Activated CD4-positive, alpha-beta T cell treated with anti-CD3 and anti-CD28 coated beads for 4 hours (primary cell): Measurements from ENCODE around the gene CCR5.
"Not testable (repeated sequence)": the region's sequence is repeated elsewhere in the genome, so short reads cannot be mapped to it uniquely, and the experiment has no call there.

Source experiments
- DNase-seq, 2 donors: peaks; one replicate each; pipeline ENCODE4 v3.0.0-alpha.2; 2020

CCR5 gene

DNA sequence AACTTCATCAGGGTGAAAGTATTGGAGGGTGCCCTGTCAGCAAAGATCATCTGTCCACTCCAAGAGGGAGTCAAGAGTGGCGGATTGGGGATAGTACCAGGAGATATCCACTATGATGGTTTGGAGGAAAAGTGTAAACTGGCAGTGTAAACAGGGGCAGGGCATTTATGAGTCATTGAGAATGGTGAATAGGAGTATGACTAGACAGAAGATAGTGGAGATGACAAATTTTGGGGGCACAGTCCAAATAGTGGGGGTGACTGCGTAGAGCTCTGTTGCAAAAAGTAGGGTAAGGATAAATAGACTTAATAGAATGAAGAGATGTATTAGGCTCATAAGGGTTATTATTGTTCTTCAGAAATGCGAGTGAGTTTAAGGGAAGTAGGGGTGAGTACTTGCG lies 18.1 kb downstream of the CCR5 start:
- DNase-seq, result not testable (repeated sequence)

DNA sequence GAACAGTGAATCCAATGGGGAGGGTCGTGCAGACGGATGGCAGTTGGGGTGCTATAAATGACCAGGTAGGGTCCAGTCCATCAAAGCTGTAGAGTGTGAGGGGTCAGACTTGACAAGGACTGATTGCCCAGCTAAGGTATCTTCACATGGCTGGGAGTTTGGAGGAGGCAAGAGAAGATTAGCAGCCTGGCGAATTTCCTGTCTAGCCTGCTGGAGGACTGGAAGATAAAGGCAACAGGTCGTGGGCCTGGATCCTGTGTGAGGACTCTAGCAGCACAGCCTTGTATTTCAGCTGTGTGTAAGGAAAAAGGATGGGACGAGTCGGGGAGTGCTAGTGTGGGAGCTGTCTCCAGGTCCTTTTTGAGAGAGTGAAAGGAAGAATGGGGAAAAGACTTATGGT lies 18.6 kb downstream of the CCR5 start:
- DNase-seq, result no peak

DNA sequence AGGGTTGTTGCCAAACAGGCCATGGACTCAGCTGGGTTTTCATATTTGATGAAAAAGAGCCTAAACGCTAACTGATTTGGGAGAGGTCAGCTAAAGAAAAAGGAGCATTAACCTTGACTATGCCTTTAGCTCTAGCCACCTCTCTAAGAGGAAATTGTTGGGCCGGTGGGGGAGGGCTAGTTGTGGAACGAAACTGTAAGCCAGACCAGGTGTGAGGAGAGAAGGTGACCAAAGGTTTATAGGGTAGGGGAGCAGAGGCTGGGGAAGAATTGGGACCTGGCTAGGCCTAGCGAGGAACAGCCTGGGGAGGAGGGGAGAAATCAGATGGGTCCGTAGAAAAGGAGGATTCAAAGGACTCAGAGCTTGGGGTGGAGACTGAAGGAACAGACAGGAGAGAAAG lies 20.8 kb downstream of the CCR5 start:
- DNase-seq, result not testable (repeated sequence)

DNA sequence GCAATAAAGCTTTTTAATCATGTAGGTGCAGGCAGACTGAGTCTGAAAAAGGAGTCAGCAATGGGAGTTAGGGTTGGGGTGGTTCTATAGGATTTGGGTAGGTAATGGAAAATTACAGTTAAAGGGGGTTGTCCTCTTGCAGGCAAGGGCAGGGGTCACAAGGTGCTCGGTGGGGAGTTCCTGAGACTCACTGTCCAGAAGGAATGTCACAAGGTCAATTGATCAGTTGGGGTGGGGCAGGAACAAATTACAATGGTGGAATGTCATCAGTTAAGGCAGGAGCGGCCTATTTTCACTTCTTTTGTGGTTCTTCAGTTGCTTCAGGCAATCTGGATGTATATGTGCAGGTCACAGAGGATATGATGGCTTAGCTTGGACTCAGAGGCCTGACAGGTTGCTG lies 22.3 kb downstream of the CCR5 start:
- DNase-seq, result no peak

DNA sequence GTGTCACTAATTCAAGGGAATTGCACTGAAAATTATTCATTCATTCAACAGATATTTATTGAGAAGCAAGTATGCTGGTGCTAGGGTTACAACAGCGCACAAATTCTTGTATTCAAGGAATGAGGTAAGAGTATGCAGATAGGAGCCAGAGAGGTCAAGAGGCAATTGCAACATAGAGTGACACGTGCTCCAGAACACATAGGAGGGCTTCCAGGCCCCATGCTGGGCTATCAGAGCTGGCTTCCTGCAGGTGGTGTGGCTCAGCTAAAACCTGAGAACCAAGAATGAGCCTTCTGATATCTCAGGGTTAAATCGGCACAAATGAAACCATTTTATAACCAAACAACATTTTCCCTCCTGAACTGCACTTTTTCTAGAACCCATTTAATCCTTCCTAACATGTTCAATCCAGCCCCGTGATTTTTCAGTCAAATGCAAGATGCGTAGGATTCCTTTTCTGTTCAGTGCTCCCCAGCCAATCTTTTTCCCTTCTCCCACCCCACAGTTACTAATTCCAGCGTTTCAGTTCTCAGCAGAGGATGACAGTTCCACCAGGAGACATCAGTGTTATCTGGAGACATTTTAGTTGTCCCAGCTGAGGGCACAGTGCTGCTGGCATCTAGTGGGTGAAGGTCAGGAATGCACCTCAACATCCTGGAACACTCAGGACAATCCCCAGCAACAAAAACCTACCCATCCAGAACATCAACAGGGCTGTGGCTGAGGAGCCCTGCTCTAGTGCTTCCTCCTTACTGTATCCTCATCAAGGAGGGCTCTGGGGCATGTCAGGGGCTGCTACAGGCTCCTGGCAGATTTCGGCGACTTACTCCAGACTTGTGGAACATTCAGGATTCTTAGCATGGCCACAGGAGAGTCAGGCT lies 23.0 kb downstream of the CCR5 start:
- no peak for DNase-seq

DNA sequence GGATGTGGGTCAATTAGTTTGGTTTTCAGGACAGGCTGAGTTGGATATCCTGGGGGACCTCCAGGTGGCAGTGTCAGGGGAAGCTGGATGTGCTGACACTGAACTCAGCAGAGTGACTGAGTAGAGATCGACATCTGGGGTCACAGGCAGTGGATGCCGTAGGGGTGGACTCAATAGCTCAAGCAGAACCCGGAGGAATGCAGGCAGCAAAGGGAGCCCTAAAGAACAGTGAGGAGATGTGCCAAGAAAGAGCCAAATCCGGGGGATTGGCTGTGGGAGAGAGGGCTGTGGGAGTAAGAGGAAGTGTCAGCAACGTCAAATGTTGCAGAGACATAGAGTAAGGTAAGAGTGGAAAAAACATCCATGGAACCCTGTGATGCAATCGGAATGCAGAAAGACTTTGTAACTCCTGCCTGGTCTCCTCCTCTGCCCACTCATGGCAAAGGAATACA lies 24.5 kb downstream of the CCR5 start:
- no peak for DNase-seq

DNA sequence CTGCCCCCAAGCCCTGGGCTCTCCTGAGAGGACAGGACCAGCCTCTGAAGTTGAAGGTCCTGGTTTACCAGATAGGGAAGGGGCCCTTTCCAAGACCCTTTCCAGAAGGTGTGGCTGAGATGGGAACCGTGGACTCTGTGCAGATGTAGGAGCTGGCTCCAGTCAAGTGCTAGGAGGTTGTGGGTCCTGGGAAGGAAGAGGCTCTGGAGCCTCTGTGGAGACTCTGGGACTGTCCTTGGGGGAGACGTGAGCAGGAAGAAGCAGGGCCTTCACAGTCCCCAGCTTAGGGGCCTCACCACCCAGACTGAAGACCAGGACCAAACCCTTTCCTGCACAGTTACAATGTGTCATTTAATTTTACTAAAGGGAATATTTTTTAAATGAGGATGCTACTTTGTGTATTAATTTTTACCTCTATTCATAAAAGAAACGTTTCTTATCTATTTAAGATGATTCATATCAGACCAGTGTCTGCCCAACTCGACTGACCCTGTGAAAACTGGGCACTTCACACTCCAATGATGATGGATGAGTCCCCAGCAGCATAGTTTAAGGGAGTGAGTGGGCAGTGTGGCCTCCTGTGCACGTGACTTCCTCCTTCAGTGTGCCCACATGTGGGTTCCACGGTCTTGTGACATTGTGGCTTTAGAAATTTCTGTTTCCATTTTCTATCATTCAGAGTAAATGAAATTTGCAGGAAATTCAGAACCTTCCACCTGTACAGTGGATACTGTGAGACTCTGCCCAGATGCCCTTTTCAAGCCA lies 25.2 kb downstream of the CCR5 start:
- no peak for DNase-seq

DNA sequence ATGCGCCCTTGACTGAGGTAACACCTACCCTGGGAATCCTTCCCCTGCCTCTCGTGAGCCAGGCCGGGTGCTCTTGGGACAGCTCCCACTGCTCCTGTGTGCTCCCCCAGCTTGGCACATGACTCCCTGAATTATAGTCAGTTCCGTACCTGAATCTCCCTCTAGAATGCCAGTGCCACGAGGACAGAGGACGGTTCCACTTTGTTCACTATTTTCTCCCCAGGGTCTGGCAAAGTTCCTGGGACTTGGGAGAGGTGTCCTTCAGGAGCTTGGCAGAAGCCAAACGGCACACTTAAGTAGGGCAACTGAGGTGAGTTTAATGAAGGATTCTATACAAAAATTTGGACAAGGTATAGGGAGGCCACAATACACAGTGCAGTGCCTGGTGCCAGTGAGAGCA lies 26.4 kb downstream of the CCR5 start:
- no peak for DNase-seq

DNA sequence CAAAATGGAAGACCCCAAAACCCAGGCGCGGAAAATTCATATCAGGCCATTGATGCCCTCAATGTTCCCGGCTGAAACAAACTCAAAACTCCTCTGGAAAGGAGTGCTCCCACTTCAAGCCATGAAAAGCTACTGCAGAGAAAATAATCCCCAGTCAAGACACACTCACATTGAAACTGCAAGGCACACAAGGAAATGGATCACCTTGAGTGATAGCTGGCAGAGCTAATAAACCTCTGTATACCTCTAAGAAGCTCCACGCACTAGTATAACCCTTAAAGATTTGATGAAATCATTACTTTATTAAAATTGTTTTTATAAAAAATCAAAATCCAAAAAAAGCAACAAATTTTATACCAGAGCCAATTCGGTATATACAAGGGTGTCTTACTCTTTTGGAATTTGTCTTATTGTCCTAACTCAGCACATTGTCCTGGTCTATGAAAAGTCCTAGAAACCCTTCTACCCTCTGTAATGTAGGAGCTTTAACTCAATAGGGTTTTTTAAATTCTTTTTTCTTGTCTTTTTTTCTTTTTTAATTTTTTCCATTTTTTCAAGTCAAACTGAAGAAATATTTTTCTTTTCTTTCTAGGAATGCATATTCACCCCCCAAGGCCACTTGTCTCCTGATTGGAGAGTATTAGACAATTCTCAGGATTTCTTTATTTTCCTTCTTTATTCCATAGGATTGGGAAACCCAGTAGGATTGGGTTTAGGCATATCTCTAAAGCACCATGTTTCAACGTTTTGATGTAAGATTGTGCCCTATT lies 27.6 kb downstream of the CCR5 start:
- DNase-seq, result no peak

DNA sequence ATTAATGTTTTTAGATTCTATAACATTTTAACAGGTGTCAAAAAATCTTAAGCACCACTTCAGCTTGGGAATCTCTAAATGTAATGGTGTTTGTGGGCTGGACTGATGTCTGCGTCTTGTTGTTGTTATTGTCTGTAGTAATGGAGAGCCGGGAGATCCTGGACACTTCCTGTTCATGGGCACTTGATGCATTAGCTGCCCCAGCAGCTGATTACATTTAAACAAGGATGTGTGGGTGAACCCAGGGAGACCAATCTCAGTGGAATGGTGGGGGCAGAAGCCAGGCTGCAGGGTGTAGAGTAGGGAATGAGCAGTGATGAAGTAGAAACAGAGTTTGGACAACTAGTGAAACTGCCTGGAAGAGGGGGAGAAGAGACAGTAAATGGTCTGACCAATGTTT lies 28.4 kb downstream of the CCR5 start:
- DNase-seq, result no peak

DNA sequence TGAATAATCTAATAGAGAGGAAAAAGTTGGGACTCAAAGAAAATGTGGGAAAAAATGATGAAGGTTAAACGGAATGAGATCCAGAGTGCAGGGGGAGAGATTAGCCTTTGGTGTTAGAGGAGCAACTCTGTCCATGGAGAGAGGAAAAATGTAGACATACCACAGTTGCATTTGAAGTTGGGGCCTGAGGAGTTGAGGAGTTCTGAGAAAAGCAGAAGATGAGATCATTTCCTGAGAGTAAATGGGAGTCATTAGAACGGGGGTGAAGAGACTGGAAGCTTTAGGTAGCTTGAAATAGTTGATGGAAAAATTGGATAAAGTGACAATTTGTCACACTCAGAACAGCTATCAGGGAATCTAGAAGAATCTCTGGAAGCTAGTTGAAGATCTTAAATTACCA lies 28.8 kb downstream of the CCR5 start:
- DNase-seq, result no peak

DNA sequence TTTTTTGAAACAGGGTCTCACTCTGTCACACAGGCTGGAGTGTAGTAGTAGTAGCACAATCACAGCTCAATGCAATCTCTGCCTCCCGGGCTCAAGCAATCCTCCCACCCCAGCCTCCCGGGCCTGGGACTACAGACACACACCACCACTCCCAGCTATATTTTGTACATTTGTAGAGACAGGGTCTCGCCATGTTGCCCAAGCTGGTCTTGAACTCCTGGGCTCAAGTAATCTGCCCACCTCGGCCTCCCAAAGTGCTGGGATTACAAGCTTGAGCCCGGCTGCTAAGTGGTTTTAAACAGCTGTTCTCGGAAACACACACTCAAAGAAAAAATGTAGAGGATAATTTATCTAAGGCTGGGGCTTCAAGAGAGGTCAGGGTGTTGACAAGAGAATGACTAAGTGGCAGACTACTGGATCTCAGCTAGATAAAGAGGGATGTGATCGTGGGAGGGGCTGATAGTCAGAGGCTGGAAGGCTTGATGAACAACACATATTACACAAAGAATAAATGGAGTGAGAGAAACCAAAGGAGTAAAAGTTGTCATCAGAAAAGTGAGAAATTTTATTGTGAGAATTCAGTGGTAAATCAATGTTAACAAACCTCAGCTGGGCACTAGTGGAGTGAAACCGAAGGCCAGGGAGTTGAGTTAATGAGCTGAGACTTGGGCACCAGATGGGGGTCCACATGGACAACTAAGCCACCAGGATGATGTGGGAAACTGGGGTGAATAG lies 29.4 kb downstream of the CCR5 start:
- DNase-seq, result no peak

DNA sequence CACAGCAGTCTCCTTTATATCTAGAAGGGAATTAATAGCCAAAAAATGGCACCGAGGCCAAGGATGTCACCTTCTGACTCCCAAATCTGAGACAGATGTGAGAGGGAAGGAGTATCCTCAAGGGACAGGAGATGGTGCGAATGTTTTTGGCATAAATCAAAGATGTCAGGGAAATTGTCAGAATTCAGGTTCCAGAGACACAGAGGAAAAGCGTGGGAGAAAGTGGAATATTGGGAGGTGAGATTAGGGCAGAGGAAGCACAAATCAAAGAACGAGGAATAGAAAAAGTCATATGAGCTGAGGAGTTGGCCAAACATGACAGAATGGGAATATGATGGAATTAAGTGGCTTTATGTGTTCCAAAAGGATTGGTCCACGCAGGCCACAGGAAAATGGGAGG lies 30.1 kb downstream of the CCR5 start:
- DNase-seq, result no peak

DNA sequence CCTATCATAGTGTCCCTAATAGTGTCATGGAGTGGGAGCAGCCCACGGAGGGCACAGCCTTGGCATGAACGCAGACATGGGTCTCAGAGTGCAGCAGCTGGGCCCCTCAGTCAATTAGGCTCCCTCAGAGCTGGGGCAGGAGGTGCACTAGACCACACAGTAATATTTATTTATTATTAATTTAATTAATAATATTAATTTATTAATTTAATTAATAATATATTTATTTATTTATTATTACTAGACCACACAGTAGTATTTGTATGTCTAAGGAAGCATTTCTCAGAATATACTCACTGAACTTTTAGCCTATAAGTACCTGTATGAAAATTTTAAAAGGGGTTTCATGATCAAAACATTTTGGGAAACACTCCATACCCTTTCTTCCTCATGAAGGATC lies 30.8 kb downstream of the CCR5 start:
- no peak for DNase-seq

DNA sequence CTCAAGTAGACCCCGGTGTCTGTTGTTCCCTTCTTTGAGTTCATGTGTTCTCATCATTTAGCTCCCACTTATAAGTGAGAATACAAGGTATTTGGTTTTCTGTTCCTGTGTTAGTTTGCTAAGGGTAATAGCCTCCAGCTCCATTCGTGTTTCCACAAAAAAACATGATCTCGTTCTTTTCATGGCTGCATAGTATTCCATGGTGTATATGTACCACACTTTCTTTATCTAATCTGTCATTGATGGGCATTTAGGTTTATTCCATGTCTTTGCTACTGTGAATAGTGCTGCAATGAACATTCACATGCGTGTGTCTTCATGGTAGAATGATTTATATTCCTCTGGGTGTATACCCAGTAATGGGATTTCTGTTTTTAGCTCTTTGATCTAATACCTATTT lies 32.2 kb downstream of the CCR5 start:
- DNase-seq, result not testable (repeated sequence)

DNA sequence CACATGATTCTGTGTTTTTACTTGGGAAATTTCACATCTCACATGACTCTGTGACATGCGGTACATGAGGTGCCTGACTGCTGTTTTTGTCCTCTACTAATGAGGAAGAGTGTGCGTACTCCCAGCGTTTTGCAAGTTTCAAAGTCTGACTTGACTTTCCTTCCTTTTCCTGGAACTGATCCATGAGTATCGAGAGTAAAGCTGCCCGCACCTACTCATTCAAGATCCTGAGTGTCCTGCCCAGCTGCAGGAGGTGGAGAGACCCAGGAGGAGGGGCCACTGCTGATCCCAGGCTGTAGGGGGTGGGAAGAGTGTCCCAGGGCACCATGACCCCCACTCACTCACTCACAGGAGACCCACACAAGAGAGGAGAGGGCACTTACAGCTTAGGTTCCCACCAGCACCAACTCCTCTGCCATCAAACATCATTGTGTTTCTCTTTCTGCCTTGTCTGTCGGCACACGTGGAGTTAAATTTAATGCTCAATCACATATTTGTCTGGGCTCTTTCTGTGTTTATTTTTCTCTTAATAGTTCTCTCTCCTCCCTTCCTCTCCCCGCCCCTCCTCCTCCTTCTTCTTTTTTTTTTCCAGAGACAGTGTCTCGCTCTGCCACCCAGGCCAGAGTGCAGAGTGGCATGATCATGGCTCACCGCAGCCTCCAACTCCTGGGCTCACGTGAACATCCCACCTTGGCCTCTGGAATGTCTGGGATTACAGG lies 34.7 kb downstream of the CCR5 start:
- no peak for DNase-seq

DNA sequence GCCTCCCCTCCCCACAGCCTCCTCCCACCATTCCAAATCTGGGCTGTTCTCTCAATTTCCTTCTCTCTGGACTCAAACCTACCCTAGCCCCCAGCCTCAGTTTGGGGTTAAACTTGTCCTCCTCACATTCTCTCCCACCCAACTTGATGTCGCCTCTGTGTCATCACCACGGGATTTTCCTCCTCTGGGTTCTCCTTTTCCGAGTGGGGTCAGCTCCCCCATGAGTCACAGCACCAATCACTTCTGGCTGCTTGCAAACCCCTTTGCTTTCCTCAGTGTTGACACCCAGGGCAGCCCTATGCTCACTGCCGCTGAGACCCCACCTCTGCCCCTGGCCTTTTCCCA lies 35.7 kb downstream of the CCR5 start:
- no peak for DNase-seq

DNA sequence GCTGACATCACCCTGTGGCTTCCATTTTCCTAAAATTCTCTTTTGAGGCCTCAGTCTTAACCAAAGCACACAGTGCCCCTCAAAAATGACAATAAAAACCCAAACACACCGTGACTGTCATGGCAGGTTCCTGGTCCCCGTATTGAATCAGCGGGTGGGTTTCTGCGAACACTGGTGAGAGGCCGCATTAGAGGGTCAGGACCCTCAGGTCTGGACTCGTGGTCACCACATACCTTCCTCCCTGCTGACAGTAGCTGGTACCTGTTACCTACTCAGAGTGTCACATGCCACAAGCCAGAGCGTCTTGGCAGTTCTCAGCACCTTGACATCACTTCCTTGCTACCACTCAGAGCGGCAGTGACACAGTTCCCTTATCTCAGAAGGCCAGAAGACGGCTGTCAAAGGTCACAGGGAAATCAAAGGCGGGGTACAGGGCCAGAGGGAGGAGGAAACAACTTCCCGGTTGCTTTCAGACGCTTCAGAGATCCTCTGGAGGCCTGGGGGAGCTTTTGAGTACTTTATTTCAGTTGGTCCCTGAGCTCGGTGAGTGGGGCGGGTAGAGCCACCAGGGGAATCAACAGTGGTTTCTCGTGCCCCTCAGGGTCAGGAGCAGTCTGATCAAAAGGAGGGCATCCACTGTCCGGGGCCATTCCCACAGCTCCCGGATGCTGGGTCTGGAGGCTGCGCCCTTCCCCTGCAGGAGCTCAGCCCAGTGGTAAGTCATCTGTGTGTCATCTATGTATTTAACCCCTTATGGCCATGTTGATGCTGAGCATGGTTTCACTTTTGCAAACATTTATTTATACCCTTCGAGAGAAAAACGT lies 36.3 kb downstream of the CCR5 start, which contains the start of the genes CCR5AS and CCRL2:
Gene CCR5AS, minus strand, starts transcription at position 279 of the 824 bp plus-strand sequence.
Gene CCRL2, plus strand, starts transcription at position 472 of the 824 bp plus-strand sequence. CDS start 821 bp downstream, outside the sequence.
- DNase-seq, result peak; percentile 8 to 25

DNA sequence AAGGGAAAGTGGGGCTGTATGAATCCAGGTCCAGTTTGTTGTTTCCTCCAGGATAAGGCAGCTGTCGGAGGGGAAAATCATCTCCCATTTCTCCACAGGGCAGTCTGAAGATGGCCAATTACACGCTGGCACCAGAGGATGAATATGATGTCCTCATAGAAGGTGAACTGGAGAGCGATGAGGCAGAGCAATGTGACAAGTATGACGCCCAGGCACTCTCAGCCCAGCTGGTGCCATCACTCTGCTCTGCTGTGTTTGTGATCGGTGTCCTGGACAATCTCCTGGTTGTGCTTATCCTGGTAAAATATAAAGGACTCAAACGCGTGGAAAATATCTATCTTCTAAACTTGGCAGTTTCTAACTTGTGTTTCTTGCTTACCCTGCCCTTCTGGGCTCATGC lies 37.2 kb downstream of the CCR5 start:
- no peak for DNase-seq

DNA sequence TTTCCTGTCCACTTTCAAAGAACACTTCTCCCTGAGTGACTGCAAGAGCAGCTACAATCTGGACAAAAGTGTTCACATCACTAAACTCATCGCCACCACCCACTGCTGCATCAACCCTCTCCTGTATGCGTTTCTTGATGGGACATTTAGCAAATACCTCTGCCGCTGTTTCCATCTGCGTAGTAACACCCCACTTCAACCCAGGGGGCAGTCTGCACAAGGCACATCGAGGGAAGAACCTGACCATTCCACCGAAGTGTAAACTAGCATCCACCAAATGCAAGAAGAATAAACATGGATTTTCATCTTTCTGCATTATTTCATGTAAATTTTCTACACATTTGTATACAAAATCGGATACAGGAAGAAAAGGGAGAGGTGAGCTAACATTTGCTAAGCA lies 38.1 kb downstream of the CCR5 start:
- no peak for DNase-seq
